Left ventricle myocardium superior (tissue), 1 donor: ENCODE measurements around the gene C1QB. TPM values are rescaled to one million over a fixed set of nuclear protein-coding genes. Genes with fewer than 3 reads are reported as not detected.

Experiments
- ATAC-seq: fragments of 200-7000 bp; cut with Tn5 transposase; one replicate; pipeline ENCODE4 v1.9.1; 2020; ENCODE audit warnings: mild to moderate bottlenecking, moderate library complexity
- DNase-seq: peaks from one replicate; pipeline ENCODE4 v3.0.0-alpha.2; 2020
- intact Hi-C: fragments of 100-400 bp; cut with micrococcal nuclease; formaldehyde crosslinking; loops from one replicate; pipeline ENCODE4 v1.11.0; 2022
- total RNA-seq: library from RNA; stranded (reverse); fragmentation: NEBNext Ultra II Directional; extraction: Animal tissue kit (Norgen Biotek cat#: 25700); gene quantifications from one replicate; pipeline ENCODE4 v1.2.1, GENCODE V29; 2021
- donor health status: DM: no; HTN: yes; CAD: no; lungs with severe emphysema.

The C1QB gene
- total RNA-seq, 1 donor from 2014 or later = 102 TPM

- DNase-seq = no peak
- intact Hi-C loops = no loop called here
- no peak for ATAC-seq
Observed at GRCh38 chr1:22628698-22629444, 24.2 kb upstream of the C1QB start.

GRCh38 chr1:22629886-22630285 is 23.1 kb upstream of the C1QB start:
- DNase-seq (no peak), ATAC-seq (no peak)
- intact Hi-C loops = loop anchor here (10.0 kb wide), 1 partner anchor 205 kb away; no protein-coding TSS in a partner anchor

- DNase-seq = no peak
- intact Hi-C loops = loop anchor here (10.0 kb wide), 1 partner anchor 209 kb away; no protein-coding TSS in a partner anchor
Observed at GRCh38 chr1:22633697-22634463, 19.2 kb upstream of the C1QB start.

GRCh38 chr1:22635436-22635835 is 17.6 kb upstream of the C1QB start:
- ATAC-seq (peak; percentile 57), DNase-seq (peak; percentile 60)
- intact Hi-C loops = loop anchor here (10.0 kb wide), 1 partner anchor 211 kb away; no protein-coding TSS in a partner anchor

More at GRCh38 chr1:22633697-22634463, 19.2 kb upstream of the C1QB start:
- no peak for ATAC-seq

- intact Hi-C loops = loop anchor here (10.0 kb wide), 1 partner anchor 212 kb away; no protein-coding TSS in a partner anchor
- DNase-seq (peak; percentile 73), ATAC-seq (peak; percentile 79)
Observed at GRCh38 chr1:22636353-22636752, 16.7 kb upstream of the C1QB start, which contains the start of gene C1QA. C1QA (plus strand) TSS chr1:22636628; CDS start chr1:22637617, 989 bp downstream.

GRCh38 chr1:22636927-22637326 is 16.1 kb upstream of the C1QB start:
- DNase-seq (no peak), ATAC-seq (no peak)
- intact Hi-C loops = loop anchor here (10.0 kb wide), 1 partner anchor 212 kb away; no protein-coding TSS in a partner anchor

GRCh38 chr1:22637907-22638445 is 15.1 kb upstream of the C1QB start:
- DNase-seq (no peak), ATAC-seq (no peak)
- intact Hi-C loops = loop anchor here (10.0 kb wide), 1 partner anchor 213 kb away; no protein-coding TSS in a partner anchor

- DNase-seq (no peak), ATAC-seq (no peak)
- intact Hi-C loops = loop anchor here (10.0 kb wide), 1 partner anchor 214 kb away; no protein-coding TSS in a partner anchor
Observed at GRCh38 chr1:22638476-22639234, 14.4 kb upstream of the C1QB start.

- DNase-seq (no peak), ATAC-seq (no peak)
- intact Hi-C loops = loop anchor here (10.0 kb wide), 1 partner anchor 214 kb away; no protein-coding TSS in a partner anchor
Observed at GRCh38 chr1:22639286-22639685, 13.8 kb upstream of the C1QB start.

- ATAC-seq (no peak), DNase-seq (no peak)
- intact Hi-C loops = no loop called here
Observed at GRCh38 chr1:22641247-22641646, 11.8 kb upstream of the C1QB start.

- ATAC-seq (peak; percentile 84), DNase-seq (peak; percentile 93)
- intact Hi-C loops = no loop called here
Observed at GRCh38 chr1:22641906-22642636, 11.0 kb upstream of the C1QB start.

GRCh38 chr1:22643381-22643780 is 9.7 kb upstream of the C1QB start, which contains the start of gene C1QC:
C1QC (plus strand) TSS chr1:22643633; CDS start chr1:22644024, 391 bp downstream.
- peak; percentile 54 for DNase-seq
- ATAC-seq = peak; percentile 54
- intact Hi-C loops = no loop called here

GRCh38 chr1:22643928-22644327 is 9.1 kb upstream of the C1QB start:
- ATAC-seq (no peak), DNase-seq (no peak)
- intact Hi-C loops = no loop called here

- intact Hi-C loops = no loop called here
- ATAC-seq = peak; percentile 8
- DNase-seq = no peak
Observed at GRCh38 chr1:22645931-22646330, 7.1 kb upstream of the C1QB start.

GRCh38 chr1:22646384-22646783 is 6.7 kb upstream of the C1QB start:
- DNase-seq (no peak), ATAC-seq (no peak)
- intact Hi-C loops = no loop called here

GRCh38 chr1:22650089-22650693 is 2.8 kb upstream of the C1QB start:
- ATAC-seq = no peak
- no peak for DNase-seq
- intact Hi-C loops = no loop called here

- DNase-seq (no peak), ATAC-seq (peak; percentile 66)
- intact Hi-C loops = no loop called here
Observed at GRCh38 chr1:22651941-22652856, 837 bp upstream of the C1QB start.
